ENCODE results near the gene IER5L.

Gene IER5L

GRCh38 chr9:129139233-129139992 is 38.6 kb downstream of the IER5L start:
- DNase-seq (ENCODE audit: low read depth): no peak
- TF ChIP-seq, protein P1, sequence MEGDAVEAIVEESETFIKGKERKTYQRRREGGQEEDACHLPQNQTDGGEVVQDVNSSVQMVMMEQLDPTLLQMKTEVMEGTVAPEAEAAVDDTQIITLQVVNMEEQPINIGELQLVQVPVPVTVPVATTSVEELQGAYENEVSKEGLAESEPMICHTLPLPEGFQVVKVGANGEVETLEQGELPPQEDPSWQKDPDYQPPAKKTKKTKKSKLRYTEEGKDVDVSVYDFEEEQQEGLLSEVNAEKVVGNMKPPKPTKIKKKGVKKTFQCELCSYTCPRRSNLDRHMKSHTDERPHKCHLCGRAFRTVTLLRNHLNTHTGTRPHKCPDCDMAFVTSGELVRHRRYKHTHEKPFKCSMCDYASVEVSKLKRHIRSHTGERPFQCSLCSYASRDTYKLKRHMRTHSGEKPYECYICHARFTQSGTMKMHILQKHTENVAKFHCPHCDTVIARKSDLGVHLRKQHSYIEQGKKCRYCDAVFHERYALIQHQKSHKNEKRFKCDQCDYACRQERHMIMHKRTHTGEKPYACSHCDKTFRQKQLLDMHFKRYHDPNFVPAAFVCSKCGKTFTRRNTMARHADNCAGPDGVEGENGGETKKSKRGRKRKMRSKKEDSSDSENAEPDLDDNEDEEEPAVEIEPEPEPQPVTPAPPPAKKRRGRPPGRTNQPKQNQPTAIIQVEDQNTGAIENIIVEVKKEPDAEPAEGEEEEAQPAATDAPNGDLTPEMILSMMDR (conservative IDR thresholded peaks at IDR 0.05; ENCODE audit: low read depth, low read length): peak; percentile 82
- peak overlapping the region; percentile 26 for H3K4me3 ChIP-seq (ENCODE audit: low read length)

DNA sequence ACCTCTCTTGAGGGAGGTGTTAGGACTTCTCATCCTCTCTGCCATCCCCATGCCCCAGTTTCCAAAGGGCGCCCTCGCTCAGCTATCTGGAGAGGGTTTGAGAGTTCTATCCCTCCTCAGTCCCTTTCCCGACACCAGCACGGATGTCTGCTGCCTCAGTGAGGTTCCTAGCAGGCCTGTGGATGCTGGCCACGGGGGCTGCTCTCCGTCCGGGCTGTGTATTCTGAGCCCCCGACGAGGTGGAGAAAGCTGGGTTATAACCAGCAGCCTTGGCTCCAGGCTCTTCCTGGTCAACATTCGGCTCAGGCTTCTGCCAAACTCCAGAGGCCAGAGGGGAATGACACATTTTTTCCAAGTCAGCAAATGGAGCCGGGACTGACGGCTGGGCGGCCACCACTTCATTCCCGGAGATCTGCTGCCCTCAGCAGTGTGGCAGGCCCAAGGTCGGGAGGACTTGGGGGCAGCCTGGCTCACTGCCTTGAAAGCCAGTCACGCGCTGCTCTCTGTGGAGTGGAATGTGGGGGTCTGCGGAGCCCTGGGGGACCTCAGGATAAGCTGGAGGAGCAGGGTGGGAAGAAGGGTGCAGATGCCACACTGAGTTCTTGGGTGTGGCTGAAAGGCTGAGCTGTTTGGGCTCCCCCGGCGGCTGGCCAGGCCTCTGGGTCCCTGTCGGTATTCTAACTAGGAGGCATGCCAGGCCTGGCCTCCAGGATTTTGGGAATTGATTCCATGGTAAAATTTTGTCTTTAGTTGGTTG is 39.4 kb downstream of the IER5L start:
- H3K4me3 ChIP-seq (ENCODE audit: low read length): no peak overlapping the region
- no peak for DNase-seq (ENCODE audit: low read depth)
- TF ChIP-seq, protein P1 (conservative IDR thresholded peaks at IDR 0.05; ENCODE audit: low read depth, low read length): no peak

DNA sequence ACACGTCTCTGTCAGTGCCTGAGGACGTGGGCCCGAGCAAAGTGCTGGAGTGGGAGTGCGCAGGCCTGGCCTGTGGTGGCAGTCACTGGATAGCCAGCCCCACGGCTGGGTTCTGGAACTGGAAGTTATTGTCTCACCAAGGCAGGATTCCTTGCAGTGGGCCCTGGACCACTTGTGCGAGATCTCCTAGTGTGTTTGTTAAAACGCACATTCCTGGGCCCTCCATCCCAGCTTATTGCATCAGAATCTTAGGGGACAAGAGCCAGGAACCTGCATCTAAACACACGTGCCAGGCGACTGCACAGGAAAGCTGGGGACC is 40.0 kb downstream of the IER5L start:
- no peak for DNase-seq (ENCODE audit: low read depth)
- TF ChIP-seq, protein P1 (conservative IDR thresholded peaks at IDR 0.05; ENCODE audit: low read depth, low read length): no peak
- H3K4me3 ChIP-seq (ENCODE audit: low read length): no peak overlapping the region

DNA sequence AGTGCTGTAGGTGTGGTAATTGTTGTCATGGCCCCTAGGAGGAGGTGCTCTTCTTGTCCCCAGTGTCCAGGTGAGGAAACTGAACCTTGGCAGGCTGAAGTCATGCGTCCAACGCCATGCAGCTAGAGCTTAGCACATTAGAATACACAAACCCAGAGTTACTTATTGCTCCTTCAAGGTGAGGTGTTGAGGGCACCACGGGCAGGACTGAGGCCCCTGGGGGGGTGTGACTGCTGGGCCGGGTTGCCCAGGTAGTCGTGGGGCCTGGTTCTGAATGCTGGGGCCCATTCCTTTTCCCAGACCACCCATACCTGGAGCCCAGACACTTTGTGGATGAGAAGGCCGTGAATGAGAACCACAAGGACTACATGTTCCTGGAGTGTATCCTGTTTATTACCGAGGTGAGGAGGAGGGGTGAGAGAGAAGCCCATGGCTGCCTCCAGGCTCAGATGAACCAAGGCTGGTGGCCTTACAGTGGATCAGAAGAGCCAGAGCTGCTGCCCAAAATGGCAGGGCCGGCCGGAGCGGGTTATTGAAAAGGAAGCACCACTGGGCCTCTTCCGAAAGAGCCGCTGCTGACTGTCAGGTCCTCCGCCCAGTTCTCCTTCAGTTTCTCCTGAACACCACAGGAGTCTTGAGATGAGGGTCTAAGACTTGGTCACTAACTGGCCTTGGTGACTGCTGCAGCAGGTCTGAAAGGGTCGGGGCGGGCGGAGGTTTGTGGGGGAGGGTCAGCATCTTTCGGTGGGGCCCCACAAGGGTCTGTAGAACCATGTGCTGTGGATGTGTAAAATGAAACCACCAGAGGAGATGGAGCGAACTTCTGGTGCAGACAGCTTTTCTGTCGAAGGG is 40.5 kb downstream of the IER5L start:
- H3K4me3 ChIP-seq (ENCODE audit: low read length): no peak overlapping the region
- DNase-seq (ENCODE audit: low read depth): no peak
- TF ChIP-seq, protein P1 (conservative IDR thresholded peaks at IDR 0.05; ENCODE audit: low read depth, low read length): no peak

- TF ChIP-seq, protein P1 (conservative IDR thresholded peaks at IDR 0.05; ENCODE audit: low read depth, low read length): no peak
- DNase-seq (ENCODE audit: low read depth): no peak
- no peak overlapping the region for H3K4me3 ChIP-seq (ENCODE audit: low read length)
Measured at GRCh38 chr9:129136446-129137035, 41.5 kb downstream of the IER5L start.

DNA sequence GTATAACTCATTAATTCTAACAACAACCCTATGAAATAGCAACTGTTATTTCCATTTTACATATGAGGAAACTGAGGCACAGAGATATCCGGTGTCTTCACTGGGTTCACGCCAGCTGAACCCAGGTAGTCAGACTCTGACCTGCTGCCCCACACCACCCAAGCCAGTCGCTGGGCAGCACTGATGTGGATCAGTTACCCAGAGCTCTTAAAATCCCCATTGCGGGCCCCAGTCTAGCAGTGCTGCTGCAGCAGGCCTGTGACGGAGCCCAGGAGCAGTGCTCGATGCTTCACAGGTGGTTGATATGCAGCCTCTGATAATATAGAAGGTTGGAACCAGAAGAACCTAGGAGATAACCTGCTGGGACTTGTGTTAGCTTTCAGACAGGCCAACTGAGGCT is 42.6 kb downstream of the IER5L start:
- TF ChIP-seq, protein P1 (conservative IDR thresholded peaks at IDR 0.05; ENCODE audit: low read depth, low read length): no peak
- H3K4me3 ChIP-seq (ENCODE audit: low read length): no peak overlapping the region
- no peak for DNase-seq (ENCODE audit: low read depth)

Data from retinal pigment epithelial cell (primary cell).